ENCODE measurements around the gene TRNP1.
A peak's percentile ranks its signal among the peaks of the same experiment; 100 is the strongest.
"Not testable (repeated sequence)": the region's sequence is repeated elsewhere in the genome, so short reads cannot be mapped to it uniquely, and the experiment has no call there.

Gene TRNP1

GRCh38 chr1:26976621-26977510, 16.6 kb upstream of the TRNP1 start:
- no peak for DNase-seq

- no peak for DNase-seq
Observed at GRCh38 chr1:26978901-26979300, 14.6 kb upstream of the TRNP1 start.

- no peak for DNase-seq
Observed at GRCh38 chr1:26981146-26981846, 12.2 kb upstream of the TRNP1 start.

DNA sequence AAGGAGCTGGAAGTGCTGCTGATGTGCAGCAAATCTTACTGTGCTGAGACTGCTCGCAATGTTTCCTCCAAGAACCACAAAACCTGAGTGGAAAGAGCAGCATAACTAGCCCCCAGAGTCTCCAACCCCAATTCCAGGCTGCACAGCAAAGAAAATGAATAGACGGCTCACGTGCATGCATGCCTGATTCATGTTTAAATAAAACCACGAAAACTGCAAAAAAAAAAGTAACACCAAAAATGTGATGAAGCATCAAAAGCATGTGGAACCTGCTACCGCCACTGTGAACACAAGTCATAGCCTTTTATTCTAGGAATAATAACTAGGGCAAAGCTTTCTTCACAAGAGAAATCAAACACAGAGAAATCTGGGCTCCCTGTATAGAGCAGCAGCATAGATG, 9.6 kb upstream of the TRNP1 start:
- no peak for DNase-seq

DNA sequence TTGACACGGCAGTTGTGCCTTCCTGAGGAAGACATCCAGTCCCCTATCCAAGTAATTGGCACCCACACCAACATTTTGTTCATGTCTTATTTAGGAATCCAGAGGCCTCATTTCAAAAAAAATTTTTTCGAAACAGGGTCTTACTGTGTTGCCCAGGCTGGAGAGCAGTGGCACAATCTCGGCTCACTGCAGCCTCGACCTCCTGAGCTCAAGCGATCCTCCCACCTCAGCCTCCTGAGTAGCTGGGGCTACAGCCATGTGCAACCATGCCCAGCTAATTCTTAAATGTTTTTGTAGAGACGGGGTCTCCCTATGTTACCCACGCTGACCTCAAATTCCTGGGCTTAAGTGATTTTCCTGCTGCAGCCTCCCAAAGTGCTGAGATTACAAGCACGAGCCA, 9.2 kb upstream of the TRNP1 start:
- no peak for DNase-seq

- DNase-seq = no peak
Observed at GRCh38 chr1:26986658-26987057, 6.8 kb upstream of the TRNP1 start.

DNA sequence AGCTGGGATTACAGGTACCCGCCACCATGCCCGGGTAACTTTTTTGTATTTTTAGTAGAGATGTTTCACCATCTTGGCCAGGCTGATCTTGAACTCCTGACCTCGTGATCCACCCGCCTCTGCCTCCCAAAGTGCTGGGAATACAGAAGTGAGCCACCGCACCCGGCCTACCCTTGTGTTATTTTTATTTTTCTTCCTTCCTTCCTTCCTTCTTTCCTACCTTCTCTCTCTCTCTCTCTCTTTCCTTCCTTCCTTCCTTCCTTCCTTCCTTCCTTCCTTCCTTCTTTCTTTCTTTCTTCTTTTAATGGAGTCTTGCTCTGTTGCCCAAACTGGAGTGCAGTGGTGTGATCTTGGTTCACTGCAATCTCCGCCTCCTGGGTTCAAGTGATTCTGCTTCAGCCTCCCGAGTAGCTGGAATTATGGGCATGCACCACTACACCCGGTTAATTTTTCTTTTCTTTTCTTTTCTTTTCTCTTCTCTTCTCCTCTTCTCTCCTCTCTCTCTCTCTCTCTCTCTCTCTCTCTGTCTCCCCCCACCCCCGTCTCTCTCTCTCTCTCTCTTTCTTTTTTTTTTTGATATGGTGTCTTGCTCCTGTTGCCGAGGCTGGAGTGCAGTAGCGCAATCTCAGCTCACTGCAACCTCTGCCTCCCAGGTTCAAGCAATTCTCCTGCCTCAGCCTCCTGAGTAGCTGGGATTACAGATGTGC, 3.9 kb upstream of the TRNP1 start:
- DNase-seq = not testable (repeated sequence)

- peak; percentile 44 for DNase-seq
Observed at GRCh38 chr1:26991310-26992116, 2.0 kb upstream of the TRNP1 start.

GRCh38 chr1:26994020-26994786, 711 bp downstream of the TRNP1 start:
- DNase-seq = no peak

DNA sequence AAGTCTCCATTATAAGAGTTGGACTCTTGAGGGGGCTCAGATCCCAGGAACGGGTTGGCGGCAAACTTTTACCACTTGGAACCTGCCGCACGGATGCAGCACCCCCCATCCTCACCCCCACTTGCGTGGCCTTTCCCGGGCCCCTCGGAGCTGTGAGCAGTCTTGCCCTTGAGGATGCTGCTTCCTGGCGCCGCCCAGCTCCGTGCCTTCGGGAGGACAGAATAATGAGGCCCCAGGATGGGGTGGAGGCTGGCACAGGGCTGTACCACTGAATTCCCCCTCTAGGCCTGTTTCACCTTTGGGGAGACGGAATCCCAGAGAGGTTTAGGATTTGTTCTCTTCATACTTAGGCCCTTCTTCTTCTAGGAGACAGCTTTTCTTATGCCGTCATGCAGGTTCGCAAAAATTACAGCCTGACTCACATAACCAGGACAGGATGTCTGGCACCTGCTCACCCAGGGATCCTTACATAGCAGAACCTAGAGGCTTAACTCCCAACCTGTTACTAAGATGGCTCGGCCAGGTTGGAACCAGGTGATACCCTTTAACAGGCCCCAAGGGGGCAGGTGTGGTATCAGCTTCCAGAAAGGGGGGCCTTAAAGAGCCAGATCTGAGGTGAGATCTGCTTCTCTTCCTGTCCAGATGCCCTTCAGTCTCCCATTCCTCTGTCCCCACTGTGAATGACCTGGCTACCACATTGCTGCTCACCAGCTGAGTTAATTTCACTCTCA, 1.5 kb downstream of the TRNP1 start:
- no peak for DNase-seq

DNA sequence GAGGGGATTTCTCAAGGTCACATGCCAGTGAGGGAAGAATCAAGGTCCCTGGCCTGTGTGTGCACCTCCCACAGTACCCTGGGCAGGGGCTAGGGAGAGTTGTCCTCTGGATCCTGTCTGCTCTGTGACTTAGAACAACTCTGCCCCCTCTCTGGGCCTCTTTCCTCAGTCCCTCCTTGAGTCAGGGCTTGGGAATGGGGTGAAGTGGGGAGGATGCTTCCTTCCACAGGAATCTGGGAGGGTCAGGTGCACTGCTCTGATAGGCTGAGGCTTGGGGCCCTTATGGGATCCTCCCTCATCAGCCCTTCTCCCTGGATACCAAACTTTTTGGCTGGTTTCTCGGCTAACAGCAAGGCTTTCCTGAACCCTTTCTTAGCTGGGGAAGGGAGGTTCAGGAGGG, 2.5 kb downstream of the TRNP1 start:
- no peak for DNase-seq

DNA sequence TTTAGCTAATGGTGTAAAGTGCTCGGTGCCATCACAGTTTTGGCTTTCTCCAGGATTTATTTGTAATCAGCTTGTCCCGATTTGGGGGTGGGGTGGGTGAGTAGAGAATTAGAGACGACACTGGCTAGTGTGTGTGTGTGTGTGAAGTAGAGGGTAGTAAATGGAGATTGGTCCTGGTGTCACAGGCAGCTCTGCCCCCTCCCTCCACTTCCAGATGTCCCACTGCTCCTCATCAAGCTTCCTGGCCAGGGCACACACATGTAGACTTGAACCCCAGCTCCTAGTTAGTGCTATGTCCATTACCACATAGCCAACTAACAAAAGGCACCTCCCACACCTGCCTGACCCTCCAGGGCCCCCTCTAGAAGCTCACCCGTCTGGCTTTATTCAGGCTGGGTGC, 3.2 kb downstream of the TRNP1 start:
- no peak for DNase-seq

GRCh38 chr1:26998429-26999300, 5.2 kb downstream of the TRNP1 start:
- DNase-seq = no peak

DNA sequence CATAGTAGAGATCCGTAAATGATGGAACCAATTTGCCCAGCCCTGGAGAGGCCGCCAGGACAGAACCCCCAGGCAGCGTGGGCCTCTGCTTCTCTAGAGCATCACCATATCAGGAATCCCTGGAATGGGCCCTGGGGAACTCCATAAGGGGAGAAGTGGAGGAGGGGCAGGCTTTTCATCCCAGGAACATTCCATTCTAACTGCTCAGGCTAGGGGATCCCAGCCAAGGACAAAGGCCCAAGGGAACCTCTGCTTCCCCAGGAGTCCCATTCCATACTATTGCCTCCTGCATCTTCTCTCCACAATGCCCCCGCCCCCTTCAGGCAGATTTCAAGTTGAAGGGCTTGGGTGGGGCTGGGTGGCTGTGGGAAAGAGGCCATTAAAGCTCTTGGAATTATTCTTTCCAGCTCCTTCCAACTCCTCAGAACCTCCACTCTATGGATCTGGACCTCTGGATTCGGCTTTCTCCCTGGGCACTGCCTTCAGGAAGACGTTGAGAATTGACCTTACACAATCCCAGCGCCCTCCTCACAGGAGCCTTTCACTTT, 6.0 kb downstream of the TRNP1 start:
- no peak for DNase-seq

DNA sequence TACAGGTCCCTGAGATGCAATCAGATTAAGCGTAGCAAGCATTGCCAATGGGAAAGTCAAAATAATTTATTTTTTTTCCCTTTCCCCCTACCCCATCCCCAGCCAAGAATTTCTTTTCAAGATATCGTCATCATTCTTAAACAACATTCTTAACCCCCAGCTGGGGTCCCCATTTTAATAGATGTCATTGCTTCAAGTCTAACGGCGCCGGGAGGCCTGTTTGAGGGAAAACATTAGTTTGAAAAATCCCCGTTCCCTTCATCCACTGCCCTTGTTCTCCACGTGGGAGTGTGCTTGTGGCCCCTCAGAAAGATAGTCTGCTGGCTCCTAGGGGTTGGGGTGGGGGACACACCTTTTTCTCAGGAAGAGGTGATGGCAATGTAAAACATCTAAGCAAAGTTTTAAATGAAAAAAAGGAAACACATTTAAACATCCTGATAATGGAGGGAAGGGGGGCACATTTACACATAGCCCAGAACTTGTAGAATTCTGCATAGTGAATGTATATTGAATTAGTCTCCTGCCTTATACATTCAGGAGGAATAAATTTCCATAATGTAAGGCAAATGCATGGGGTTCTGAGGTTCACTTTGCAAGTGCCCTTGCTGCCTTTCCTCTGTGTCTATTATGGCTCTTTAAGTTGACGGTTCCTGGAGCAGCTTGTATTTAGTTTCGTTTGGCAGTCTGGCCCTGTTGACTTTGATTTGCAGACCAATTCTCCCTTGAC, 6.8 kb downstream of the TRNP1 start:
- no peak for DNase-seq

- DNase-seq = no peak
Observed at GRCh38 chr1:27000817-27001460, 7.4 kb downstream of the TRNP1 start.

DNA sequence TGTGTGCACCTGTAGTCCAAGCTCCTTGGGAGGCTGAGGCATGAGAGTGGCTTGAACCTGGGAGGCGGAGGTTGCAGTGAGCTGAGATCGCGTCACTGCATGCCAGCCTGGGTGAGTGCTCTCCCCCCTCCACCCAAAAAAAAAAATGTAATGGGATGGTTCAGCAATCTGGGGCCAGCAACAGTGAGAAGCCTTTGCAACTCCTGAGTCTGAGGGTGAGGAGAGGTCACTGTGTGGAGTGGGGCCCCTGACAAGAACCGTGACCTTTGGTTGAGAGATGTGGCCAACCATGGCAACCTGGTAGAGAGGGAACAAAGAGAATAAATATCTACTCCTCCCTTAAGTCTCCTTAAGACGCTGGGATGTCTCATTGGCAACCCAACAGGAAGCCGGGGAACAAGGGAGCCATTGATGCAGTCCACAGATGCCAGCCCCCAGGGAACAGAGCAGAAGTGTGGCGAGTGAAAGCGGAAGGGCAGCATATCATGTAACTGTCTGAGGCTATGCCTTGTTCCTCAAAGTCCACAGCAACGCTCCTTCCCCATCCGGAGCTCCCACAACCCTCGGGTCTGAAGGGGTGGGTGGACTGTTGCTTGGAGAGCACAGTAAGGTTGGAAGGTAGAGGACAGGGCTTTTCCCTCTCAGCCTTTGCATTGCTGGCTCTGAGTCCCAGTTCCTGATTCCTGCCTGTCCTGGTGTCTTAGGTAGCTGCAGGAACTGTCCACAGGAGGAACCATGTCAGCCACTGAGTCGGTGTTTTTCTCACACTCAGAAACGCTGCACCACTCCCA, 8.3 kb downstream of the TRNP1 start:
- DNase-seq = no peak
